Epithelial cell of proximal tubule (primary cell): ENCODE results near the gene FURIN. TPM values are rescaled to one million over a fixed set of nuclear protein-coding genes. Genes with fewer than 3 reads are reported as not detected.
"Not testable (repeated sequence)": the region's sequence is repeated elsewhere in the genome, so short reads cannot be mapped to it uniquely, and the experiment has no call there.

Experiments used
- DNase-seq: peaks from one replicate; pipeline ENCODE4 v3.0.0-alpha.2; 2011; ENCODE audit warnings: low read depth
- H3K4me3 ChIP-seq: 2 replicates; pipeline ENCODE4 v1.5.1; 2011; ENCODE audit warnings: low read depth, mild to moderate bottlenecking, low read length
- total RNA-seq: library from RNA; depleted of rRNA; stranded (reverse); fragments of >200 nt; gene quantifications from 2 replicates; pipeline ENCODE4 v1.2.3, GENCODE V29; 2015
- TF ChIP-seq, protein P1 (sequence below): conservative IDR thresholded peaks from 2 replicates; pipeline ENCODE4 v1.5.1; 2012; ENCODE audit warnings: low read depth, mild to moderate bottlenecking, low read length

FURIN gene
- total RNA-seq, 1 donor from 2014 or later = 91.0 TPM

DNA sequence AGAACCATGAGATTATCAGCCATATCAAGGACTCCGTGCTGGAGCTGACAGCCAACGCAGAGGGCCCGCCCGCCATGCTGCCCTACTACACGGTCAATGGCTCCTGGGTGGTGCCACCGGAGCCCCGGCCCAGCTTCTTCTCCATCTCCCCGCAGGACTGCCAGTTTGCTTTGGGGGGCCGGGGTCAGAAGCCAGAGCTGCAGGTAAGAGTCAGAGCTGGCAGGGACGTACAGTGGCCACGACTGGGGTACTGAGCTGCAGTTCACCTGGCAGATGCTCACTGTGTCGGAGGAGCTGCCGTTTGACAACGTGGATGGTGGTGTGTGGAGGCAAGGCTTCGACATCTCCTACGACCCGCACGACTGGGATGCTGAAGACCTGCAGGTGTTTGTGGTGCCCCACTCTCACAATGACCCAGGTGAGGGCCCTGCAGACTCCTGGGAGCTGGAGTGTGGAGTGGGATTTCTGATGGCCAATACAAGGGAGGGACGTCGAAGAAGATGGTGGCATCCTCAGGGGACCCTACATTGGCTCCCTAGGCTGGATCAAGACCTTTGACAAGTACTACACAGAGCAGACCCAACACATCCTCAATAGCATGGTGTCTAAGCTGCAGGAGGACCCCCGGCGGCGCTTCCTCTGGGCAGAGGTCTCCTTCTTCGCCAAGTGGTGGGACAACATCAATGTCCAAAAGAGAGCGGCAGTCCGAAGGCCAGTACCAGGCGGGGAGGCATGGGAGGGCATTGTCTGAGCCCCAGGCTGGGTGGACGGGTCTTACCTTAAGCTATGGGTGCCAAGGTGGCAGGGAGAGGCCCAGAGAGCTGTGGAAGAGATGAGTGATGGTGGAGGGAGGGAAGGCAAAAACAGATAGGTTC is 37.2 kb downstream of the FURIN start:
- DNase-seq = no peak
- TF ChIP-seq, protein P1, sequence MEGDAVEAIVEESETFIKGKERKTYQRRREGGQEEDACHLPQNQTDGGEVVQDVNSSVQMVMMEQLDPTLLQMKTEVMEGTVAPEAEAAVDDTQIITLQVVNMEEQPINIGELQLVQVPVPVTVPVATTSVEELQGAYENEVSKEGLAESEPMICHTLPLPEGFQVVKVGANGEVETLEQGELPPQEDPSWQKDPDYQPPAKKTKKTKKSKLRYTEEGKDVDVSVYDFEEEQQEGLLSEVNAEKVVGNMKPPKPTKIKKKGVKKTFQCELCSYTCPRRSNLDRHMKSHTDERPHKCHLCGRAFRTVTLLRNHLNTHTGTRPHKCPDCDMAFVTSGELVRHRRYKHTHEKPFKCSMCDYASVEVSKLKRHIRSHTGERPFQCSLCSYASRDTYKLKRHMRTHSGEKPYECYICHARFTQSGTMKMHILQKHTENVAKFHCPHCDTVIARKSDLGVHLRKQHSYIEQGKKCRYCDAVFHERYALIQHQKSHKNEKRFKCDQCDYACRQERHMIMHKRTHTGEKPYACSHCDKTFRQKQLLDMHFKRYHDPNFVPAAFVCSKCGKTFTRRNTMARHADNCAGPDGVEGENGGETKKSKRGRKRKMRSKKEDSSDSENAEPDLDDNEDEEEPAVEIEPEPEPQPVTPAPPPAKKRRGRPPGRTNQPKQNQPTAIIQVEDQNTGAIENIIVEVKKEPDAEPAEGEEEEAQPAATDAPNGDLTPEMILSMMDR = no peak
- no peak overlapping the region for H3K4me3 ChIP-seq

DNA sequence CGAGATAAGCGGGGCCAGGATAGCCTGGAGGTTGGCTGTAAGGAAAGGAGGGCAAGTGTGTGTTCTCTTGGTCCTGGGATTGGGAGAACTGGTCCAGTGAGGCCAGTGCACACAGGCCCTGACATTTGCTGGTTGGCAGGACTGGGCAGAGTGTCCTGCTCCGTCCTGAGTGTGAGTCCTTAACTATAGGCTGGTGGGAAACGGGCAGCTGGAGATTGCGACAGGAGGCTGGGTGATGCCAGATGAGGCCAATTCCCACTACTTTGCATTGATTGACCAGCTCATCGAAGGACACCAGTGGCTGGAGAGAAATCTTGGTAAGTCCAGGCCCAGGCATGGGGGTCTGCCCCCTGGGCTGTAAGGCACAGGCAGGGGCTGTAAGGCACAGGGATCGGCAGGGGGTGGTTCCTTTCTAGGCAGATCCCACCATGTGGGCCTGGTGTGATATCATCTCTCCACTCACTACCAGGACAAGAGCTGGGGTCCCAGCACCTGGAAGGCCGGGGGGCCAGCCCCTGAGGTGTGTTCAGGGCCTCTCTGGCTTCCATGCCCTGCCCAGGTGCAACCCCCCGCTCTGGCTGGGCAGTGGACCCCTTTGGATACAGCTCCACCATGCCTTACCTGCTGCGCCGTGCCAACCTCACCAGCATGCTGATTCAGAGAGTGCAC is 37.9 kb downstream of the FURIN start:
- TF ChIP-seq, protein P1 = no peak
- H3K4me3 ChIP-seq = no peak overlapping the region
- DNase-seq = no peak

DNA sequence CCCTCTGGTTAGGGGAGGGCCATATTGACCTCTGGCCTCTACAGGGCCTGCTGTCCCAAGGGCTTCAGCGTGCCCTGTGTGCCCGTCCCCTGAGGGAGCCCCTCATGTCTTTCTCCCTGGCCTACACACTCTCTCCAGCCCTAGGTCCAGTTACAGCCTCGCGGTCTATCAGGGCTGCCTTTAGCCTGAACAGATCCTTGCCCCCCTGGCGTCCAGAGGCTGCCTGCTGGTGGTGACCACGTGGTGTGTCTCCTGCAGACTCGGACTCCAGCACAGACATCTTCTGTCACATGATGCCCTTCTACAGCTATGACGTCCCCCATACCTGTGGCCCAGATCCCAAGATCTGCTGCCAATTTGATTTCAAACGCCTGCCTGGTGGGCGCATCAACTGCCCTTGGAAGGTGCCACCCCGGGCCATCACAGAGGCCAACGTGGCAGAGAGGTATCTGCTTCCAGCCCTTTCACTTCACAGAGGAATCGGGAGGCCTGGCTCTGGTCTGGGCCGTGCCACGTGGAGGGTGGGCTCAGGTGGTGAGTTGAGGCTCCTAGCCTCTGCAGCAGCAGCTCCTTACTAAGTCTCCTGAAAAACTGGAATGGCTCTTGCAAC is 38.8 kb downstream of the FURIN start:
- TF ChIP-seq, protein P1 = no peak
- DNase-seq = no peak
- H3K4me3 ChIP-seq = no peak overlapping the region

DNA sequence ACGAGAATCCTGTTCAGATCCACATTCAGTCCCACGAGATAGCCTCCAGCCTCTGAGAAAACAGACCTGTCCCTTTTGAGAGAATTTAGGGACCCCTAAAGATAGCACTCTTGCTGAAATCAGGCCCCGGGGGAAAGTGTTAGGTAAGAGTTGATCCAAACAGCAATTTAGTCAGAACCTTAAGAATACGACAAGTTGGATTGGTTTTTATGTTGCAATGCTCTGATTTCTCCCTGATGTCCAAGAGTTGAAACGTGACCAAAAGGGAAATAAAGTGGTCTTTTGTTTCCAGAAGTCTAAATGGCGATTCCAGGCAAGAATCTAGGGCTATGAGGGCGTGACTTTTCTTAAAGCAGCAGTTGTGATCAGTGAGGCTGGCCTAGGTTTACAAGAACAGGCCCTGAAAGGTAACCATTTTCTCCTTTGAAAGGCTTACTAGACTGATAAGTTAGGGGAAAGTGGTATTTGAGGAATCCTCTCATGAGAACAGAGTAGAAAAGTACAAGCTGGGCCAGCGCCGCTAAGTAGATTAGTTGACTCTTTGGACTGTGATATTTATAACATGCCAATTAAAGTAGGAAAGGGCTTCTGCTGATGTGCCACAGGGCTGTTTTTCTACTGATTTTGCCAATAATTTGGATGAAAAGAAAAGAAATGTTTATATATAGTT is 39.6 kb downstream of the FURIN start:
- no peak for DNase-seq
- no peak overlapping the region for H3K4me3 ChIP-seq
- TF ChIP-seq, protein P1 = no peak

DNA sequence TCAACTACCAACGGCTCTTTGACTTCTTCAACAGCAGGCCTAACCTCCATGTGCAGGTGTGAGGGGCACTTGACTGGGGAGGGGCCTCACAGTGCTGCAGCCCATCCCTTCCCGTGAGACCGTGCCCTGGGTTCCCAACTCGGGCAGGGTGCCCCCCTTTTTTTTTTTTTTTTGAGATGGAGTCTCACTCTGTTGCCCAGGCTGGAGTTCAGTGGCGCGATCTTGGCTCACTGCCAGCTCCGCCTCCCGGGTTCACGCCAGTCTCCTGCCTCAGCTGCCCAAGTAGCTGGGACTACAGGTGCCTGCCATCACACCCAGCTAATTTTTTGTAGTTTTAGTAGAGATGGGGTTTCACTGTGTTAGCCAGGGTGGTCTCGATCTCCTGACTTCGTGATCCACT is 41.1 kb downstream of the FURIN start:
- not testable (repeated sequence) for H3K4me3 ChIP-seq, DNase-seq

DNA sequence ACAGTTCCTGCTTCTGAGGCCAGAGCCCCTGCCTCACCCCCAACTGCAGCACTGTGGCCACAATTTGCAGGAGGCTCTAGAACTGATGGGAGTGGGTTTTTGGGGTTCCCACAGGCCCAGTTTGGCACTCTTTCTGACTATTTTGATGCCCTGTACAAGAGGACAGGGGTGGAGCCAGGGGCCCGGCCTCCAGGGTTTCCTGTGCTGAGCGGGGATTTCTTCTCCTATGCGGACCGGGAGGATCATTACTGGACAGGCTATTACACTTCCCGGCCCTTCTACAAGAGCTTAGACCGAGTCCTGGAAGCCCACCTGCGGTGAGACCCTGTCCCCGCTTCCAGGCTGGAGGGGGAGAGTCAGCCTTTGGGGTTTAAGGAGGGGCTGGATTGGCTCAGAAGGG is 41.6 kb downstream of the FURIN start:
- TF ChIP-seq, protein P1 = no peak
- no peak overlapping the region for H3K4me3 ChIP-seq
- DNase-seq = no peak
